OCI-LY7 (cell line): Measurements from ENCODE around the gene CDKN2C.

Experiments used
- EZH2phosphoT487 ChIP-seq: fragments of 200-600 bp; sonication (generic); IDR thresholded peaks from 2 replicates; pipeline ENCODE4 v1.6.1; 2018; ENCODE audit warnings: low read depth, borderline replicate concordance, mild to moderate bottlenecking, mixed run types, antibody characterized with exemption, low read length, moderate library complexity, mixed read lengths
- TF ChIP-seq, protein P1 (sequence below): fragments of 200-600 bp; sonication (generic); conservative IDR thresholded peaks from 2 replicates; pipeline ENCODE4 v1.5.1; 2014; ENCODE audit warnings: mild to moderate bottlenecking, antibody characterized with exemption, low read length, moderate library complexity, mixed read lengths

DNA sequence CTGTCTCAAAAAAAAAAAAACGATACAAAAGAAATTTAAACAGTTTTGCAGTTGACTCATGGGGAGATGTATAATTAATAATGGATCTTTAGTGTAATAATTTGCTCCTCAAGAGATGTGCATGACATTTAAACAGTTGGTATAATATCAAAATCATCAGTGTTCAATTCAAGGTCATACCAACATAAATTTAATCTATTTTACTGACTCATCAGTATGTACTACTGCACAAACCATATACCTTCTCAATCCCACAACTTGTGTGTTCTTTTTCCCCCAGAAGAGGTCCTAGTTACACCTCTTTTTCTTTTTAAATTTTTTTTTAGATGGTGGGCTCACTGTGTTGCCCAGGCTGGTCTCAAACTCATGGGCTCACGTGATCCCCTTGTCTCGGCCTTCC is 23.6 kb downstream of the CDKN2C start:
- TF ChIP-seq, protein P1, sequence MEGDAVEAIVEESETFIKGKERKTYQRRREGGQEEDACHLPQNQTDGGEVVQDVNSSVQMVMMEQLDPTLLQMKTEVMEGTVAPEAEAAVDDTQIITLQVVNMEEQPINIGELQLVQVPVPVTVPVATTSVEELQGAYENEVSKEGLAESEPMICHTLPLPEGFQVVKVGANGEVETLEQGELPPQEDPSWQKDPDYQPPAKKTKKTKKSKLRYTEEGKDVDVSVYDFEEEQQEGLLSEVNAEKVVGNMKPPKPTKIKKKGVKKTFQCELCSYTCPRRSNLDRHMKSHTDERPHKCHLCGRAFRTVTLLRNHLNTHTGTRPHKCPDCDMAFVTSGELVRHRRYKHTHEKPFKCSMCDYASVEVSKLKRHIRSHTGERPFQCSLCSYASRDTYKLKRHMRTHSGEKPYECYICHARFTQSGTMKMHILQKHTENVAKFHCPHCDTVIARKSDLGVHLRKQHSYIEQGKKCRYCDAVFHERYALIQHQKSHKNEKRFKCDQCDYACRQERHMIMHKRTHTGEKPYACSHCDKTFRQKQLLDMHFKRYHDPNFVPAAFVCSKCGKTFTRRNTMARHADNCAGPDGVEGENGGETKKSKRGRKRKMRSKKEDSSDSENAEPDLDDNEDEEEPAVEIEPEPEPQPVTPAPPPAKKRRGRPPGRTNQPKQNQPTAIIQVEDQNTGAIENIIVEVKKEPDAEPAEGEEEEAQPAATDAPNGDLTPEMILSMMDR, result no peak
- TF ChIP-seq EZH2phosphoT487, result no peak
